Astrocyte of the cerebellum (primary cell): ENCODE data around the gene FXYD2.

ENCODE experiments used
- DNase-seq: peaks from one replicate; pipeline ENCODE4 v3.0.0-alpha.2; 2011; ENCODE audit warnings: low read depth
- H3K4me3 ChIP-seq: 2 replicates; pipeline ENCODE4 v1.5.1; 2011; ENCODE audit warnings: mild to moderate bottlenecking, low read depth, low read length, moderate library complexity
- in situ Hi-C: cut with HindIII; loops from 2 replicates; pipeline ENCODE4 v1.10.0; 2017; ENCODE audit warnings: low sequenced_read_pairs
- TF ChIP-seq, protein P1 (sequence below): IDR thresholded peaks from 2 replicates; pipeline ENCODE4 v1.5.1; 2012; ENCODE audit warnings: low read length, low read depth, moderate library complexity, mild to moderate bottlenecking; ENCODE audit errors: missing control alignments

The FXYD2 gene

DNA sequence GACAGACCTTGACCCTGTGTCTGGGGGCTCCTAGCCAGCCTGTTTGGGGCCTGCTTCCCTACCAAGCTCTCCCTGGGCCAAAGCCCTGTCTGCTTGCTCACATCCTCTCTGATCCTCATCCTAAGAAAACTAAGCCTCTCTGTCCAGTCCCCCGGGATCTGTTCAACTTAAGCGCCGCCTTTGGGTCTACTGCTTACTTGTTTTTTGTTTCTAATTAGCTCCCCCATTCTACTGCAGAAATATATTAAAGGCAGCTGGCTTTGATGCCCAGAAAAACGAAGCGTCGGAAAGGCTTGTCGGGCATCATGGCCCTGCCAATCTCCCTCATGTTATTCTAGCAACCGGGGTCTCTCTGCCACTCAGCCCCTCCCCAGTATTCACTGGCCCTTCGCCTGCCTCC lies 31.0 kb downstream of the FXYD2 start:
- H3K4me3 ChIP-seq: no peak overlapping the region
- no peak for DNase-seq
- TF ChIP-seq, protein P1, sequence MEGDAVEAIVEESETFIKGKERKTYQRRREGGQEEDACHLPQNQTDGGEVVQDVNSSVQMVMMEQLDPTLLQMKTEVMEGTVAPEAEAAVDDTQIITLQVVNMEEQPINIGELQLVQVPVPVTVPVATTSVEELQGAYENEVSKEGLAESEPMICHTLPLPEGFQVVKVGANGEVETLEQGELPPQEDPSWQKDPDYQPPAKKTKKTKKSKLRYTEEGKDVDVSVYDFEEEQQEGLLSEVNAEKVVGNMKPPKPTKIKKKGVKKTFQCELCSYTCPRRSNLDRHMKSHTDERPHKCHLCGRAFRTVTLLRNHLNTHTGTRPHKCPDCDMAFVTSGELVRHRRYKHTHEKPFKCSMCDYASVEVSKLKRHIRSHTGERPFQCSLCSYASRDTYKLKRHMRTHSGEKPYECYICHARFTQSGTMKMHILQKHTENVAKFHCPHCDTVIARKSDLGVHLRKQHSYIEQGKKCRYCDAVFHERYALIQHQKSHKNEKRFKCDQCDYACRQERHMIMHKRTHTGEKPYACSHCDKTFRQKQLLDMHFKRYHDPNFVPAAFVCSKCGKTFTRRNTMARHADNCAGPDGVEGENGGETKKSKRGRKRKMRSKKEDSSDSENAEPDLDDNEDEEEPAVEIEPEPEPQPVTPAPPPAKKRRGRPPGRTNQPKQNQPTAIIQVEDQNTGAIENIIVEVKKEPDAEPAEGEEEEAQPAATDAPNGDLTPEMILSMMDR: no peak
- in situ Hi-C loops: no loop called here

DNA sequence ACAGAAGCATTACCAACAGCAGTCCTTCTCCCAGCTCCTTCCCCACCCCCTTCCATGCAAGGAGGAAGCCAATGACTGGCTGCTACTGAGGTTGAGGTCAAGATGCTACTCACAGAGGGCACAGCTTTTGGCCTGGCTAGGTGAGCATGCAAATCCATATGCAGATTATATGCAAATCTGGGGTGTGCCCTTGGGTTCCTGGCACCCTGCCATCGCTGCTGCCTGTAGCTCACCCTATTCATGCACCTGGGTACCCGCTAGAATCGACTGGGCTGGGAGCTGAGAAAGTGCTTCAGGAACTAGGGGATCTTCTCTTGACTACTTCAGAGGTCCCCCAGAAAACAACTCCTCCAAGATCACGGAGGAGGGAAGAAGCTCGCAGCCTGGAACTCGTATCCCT lies 31.6 kb downstream of the FXYD2 start:
- H3K4me3 ChIP-seq: no peak overlapping the region
- no peak for DNase-seq
- TF ChIP-seq, protein P1: no peak
- in situ Hi-C loops: no loop called here

DNA sequence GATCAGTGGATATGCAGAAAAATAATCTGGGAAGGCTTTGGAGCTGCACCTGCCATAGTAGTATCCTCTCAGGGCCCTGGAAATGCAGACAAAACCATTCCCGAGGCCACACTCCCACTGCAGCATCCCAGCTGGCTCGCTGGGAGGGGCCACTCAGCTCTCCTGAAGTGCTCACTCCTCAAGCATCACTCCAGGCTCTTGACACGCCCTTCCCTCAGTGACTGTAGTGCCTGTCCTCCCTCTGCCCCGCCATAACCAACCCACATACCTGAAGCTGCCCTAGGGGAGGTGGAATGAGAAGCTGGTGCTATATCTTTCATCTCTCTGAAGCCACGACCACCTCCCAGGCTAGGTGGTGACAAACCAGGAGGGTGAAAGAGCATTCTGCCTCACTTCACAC lies 32.3 kb downstream of the FXYD2 start:
- TF ChIP-seq, protein P1: no peak
- H3K4me3 ChIP-seq: no peak overlapping the region
- DNase-seq: no peak
- in situ Hi-C loops: no loop called here

DNA sequence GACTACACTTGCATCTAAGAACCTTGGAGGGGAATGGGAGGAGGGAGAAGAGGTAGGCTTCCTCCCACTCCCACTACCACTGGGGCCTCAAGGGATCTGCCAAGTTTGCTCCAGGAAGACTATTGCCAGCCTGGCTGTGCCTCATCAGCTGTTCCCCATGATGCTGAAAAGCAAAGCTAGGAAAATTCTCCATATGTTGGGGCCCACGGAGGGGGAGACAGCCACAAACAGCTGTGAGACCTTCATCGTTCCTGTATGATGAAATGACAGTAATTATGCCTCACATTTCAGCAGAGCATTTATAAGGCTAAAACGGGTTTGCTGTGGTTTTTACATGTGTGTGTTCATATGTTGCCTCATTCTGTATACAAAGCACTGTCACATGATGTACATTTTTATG lies 34.3 kb downstream of the FXYD2 start:
- in situ Hi-C loops: no loop called here
- H3K4me3 ChIP-seq: no peak overlapping the region
- TF ChIP-seq, protein P1: no peak
- DNase-seq: no peak

DNA sequence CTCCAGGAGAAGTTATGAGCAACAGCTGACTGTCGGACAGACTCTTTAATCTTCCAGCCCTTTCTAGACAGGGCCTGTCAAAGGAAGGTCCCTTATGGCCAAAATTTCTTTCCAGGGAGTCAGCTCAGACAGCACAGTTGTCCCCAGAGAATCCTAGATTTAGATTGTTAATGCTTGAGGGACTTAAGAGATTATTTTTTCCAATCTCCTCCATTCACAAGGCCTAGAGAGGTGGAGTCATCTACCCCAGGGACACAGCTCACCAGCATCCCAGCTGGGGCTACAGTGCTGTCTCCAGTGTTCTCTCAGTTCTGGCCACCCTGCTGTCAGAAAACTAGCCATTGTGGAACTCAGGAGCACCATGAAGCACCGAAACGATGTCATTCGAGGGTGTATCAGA lies 35.3 kb downstream of the FXYD2 start:
- H3K4me3 ChIP-seq: no peak overlapping the region
- no peak for DNase-seq
- TF ChIP-seq, protein P1: no peak
- in situ Hi-C loops: no loop called here

DNA sequence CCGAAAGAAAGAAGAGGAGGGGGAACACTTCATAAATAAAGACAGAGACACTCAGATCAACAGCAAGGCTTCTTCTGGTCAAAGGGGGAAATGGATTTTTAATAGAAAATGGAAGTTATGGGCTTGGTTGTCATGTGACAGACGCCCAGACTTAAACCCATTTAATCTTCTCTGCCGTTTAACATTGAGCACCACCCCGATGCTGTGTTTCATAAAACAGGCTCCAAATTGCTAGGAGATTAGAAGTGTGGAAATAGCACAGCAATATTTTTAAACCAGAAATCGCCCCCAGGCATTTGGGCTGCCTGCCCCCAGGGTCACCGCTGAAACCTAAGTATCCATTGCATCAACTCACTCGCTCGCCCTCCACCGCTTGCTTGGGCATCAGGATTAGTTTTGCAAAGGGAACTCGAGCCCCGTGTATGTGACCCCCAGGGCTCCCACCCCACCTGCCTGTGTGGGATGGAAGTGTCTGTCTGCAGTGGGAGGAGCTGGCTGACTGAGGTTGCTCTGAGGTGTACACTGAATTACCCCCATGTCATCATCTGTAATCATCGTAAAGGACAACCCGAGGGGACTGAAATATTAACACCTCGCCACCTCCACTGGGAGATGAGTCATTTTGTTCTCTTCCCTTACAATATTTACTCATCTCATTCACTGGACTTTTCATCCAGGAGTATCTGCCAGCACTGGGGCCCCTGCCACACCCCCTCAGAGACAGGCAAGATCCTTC lies 38.2 kb downstream of the FXYD2 start:
- no peak for DNase-seq
- H3K4me3 ChIP-seq: no peak overlapping the region
- in situ Hi-C loops: no loop called here
- TF ChIP-seq, protein P1: no peak
